Activated CD4-positive, alpha-beta memory T cell treated with anti-CD3 and anti-CD28 coated beads, Interleukin-2, amount 10 ng/mL, durations not matched to agents 7 days and 5 days (primary cell): ENCODE data around the gene C1QTNF8. TPM values are rescaled to one million over a fixed set of nuclear protein-coding genes. Genes with fewer than 3 reads are reported as not detected.

ENCODE experiments used
- CTCF ChIA-PET: fragments of 350-600 bp; sonication (Branson Sonifier 250); formaldehyde crosslinking; loops from one replicate; lab custom pipeline; 2021; ENCODE audit warnings: antibody characterized with exemption, inconsistent platforms; lab: Charles Lee
- POLR2A ChIA-PET: fragments of 350-600 bp; sonication (Branson Sonifier 250); formaldehyde crosslinking; loops from one replicate; lab custom pipeline; 2021; ENCODE audit warnings: antibody characterized with exemption; lab: Charles Lee
- DNase-seq: peaks from one replicate; pipeline ENCODE4 v3.0.0-alpha.2; 2020
- H3K27ac Mint-ChIP-seq: one replicate; pipeline ENCODE4 v1.8.0; 2021; ENCODE audit warnings: mild to moderate bottlenecking, mixed read lengths
- H3K27me3 Mint-ChIP-seq: one replicate; pipeline ENCODE4 v1.8.0; 2021; ENCODE audit warnings: mixed read lengths
- H3K36me3 Mint-ChIP-seq: one replicate; pipeline ENCODE4 v1.8.0; 2021; ENCODE audit warnings: low read depth, mixed read lengths
- H3K4me1 Mint-ChIP-seq: one replicate; pipeline ENCODE4 v1.8.0; 2021; ENCODE audit warnings: mixed read lengths
- H3K4me3 Mint-ChIP-seq: one replicate; pipeline ENCODE4 v1.8.0; 2021; ENCODE audit warnings: mild to moderate bottlenecking, mixed read lengths
- H3K9me3 Mint-ChIP-seq: one replicate; pipeline ENCODE4 v1.8.0; 2021; ENCODE audit warnings: mixed read lengths
- total RNA-seq, 2 experiments: library from RNA; stranded (reverse); gene quantifications; one replicate each; pipeline ENCODE4 v1.2.3, GENCODE V29; 2021

C1QTNF8 gene
- total RNA-seq, 2 experiments from 2014 or later: not detected

- no peaks in the 10 kb centered on the region for H3K27me3 Mint-ChIP-seq
Observed at GRCh38 chr16:1057252-1057932, 38.7 kb downstream of the C1QTNF8 start.

GRCh38 chr16:1056196-1056595 is 39.8 kb downstream of the C1QTNF8 start:
- CTCF ChIA-PET: interaction anchor here (0.8 to 2.3 kb wide), 2 partner anchors 13 to 54 kb away, joined by 3 to 6 read pairs; no protein-coding TSS in a partner anchor
- H3K27ac Mint-ChIP-seq: no peak overlapping the region
- DNase-seq: no peak
- no peaks in the 10 kb centered on the region for H3K27me3 Mint-ChIP-seq
- H3K4me3 Mint-ChIP-seq: no peak overlapping the region
- peaks cover 4% of the 10 kb centered on the region for H3K9me3 Mint-ChIP-seq
- POLR2A ChIA-PET: no interaction called here
- H3K36me3 Mint-ChIP-seq: no peaks in the 10 kb centered on the region
- H3K4me1 Mint-ChIP-seq: no peaks in the 10 kb centered on the region

More at GRCh38 chr16:1057252-1057932, 38.7 kb downstream of the C1QTNF8 start:
- ChIA-PET POLR2A (no interaction called here), CTCF (interaction anchor here (0.5 to 2.3 kb wide), 6 partner anchors 12 to 348 kb away, joined by 3 to 6 read pairs (median 4); no protein-coding TSS in a partner anchor)
- Mint-ChIP-seq H3K27ac (no peak overlapping the region), H3K4me3 (no peak overlapping the region), H3K36me3 (no peaks in the 10 kb centered on the region), H3K4me1 (no peaks in the 10 kb centered on the region), H3K9me3 (peaks cover 4% of the 10 kb centered on the region)
- DNase-seq: peak; percentile 50

- no peak overlapping the region for H3K27ac Mint-ChIP-seq
- no peak for DNase-seq
- POLR2A ChIA-PET: no interaction called here
- peaks cover 4% of the 10 kb centered on the region for H3K9me3 Mint-ChIP-seq
- no peaks in the 10 kb centered on the region for H3K4me1 Mint-ChIP-seq
- no peak overlapping the region for H3K4me3 Mint-ChIP-seq
- no peaks in the 10 kb centered on the region for H3K27me3 Mint-ChIP-seq
- CTCF ChIA-PET: interaction anchor here (0.8 to 1.6 kb wide), 2 partner anchors 48 to 54 kb away, joined by 3 read pairs; no protein-coding TSS in a partner anchor
- H3K36me3 Mint-ChIP-seq: no peaks in the 10 kb centered on the region
Observed at GRCh38 chr16:1055557-1055924, 40.5 kb downstream of the C1QTNF8 start.

GRCh38 chr16:1054660-1055556 is 41.1 kb downstream of the C1QTNF8 start:
- Mint-ChIP-seq H3K4me1 (no peaks in the 10 kb centered on the region), H3K27ac (no peak overlapping the region), H3K9me3 (peaks cover 4% of the 10 kb centered on the region), H3K27me3 (no peaks in the 10 kb centered on the region), H3K36me3 (no peaks in the 10 kb centered on the region), H3K4me3 (no peak overlapping the region)
- CTCF ChIA-PET: interaction anchor here (1.6 kb wide), 1 partner anchor 48 kb away, joined by 3 read pairs; no protein-coding TSS in a partner anchor
- POLR2A ChIA-PET: no interaction called here
- DNase-seq: peak; percentile 24

- no peaks in the 10 kb centered on the region for H3K27me3 Mint-ChIP-seq
- no peak overlapping the region for H3K27ac Mint-ChIP-seq
- ChIA-PET CTCF (interaction anchor here (1.6 kb wide), 1 partner anchor 49 kb away, joined by 3 read pairs; no protein-coding TSS in a partner anchor), POLR2A (no interaction called here)
- H3K36me3 Mint-ChIP-seq: no peaks in the 10 kb centered on the region
- H3K4me1 Mint-ChIP-seq: no peaks in the 10 kb centered on the region
- no peaks in the 10 kb centered on the region for H3K9me3 Mint-ChIP-seq
- no peak overlapping the region for H3K4me3 Mint-ChIP-seq
- DNase-seq: no peak
Observed at GRCh38 chr16:1053700-1054368, 42.2 kb downstream of the C1QTNF8 start.

- no peaks in the 10 kb centered on the region for H3K27me3 Mint-ChIP-seq
- ChIA-PET CTCF (no interaction called here), POLR2A (no interaction called here)
- H3K36me3 Mint-ChIP-seq: no peaks in the 10 kb centered on the region
- no peaks in the 10 kb centered on the region for H3K4me1 Mint-ChIP-seq
- H3K9me3 Mint-ChIP-seq: no peaks in the 10 kb centered on the region
- no peak overlapping the region for H3K27ac Mint-ChIP-seq
- no peak for DNase-seq
- H3K4me3 Mint-ChIP-seq: no peak overlapping the region
Observed at GRCh38 chr16:1053121-1053521, 42.9 kb downstream of the C1QTNF8 start.

GRCh38 chr16:1052721-1053120 is 43.3 kb downstream of the C1QTNF8 start:
- H3K9me3 Mint-ChIP-seq: no peaks in the 10 kb centered on the region
- DNase-seq: no peak
- no peak overlapping the region for H3K27ac Mint-ChIP-seq
- no peaks in the 10 kb centered on the region for H3K4me1 Mint-ChIP-seq
- no peaks in the 10 kb centered on the region for H3K36me3 Mint-ChIP-seq
- H3K4me3 Mint-ChIP-seq: no peak overlapping the region
- POLR2A ChIA-PET: no interaction called here
- CTCF ChIA-PET: no interaction called here
- H3K27me3 Mint-ChIP-seq: no peaks in the 10 kb centered on the region

GRCh38 chr16:1051446-1051845 is 44.6 kb downstream of the C1QTNF8 start:
- H3K4me1 Mint-ChIP-seq: no peaks in the 10 kb centered on the region
- no peaks in the 10 kb centered on the region for H3K27me3 Mint-ChIP-seq
- H3K9me3 Mint-ChIP-seq: no peaks in the 10 kb centered on the region
- CTCF ChIA-PET: no interaction called here
- no peak for DNase-seq
- POLR2A ChIA-PET: no interaction called here
- H3K36me3 Mint-ChIP-seq: no peaks in the 10 kb centered on the region
- no peak overlapping the region for H3K27ac Mint-ChIP-seq
- H3K4me3 Mint-ChIP-seq: no peak overlapping the region

GRCh38 chr16:1050921-1051320 is 45.1 kb downstream of the C1QTNF8 start:
- DNase-seq: no peak
- POLR2A ChIA-PET: no interaction called here
- Mint-ChIP-seq H3K27ac (no peak overlapping the region), H3K36me3 (no peaks in the 10 kb centered on the region), H3K4me3 (no peak overlapping the region), H3K27me3 (no peaks in the 10 kb centered on the region), H3K9me3 (no peaks in the 10 kb centered on the region), H3K4me1 (no peaks in the 10 kb centered on the region)
- CTCF ChIA-PET: no interaction called here

- Mint-ChIP-seq H3K36me3 (no peaks in the 10 kb centered on the region), H3K9me3 (no peaks in the 10 kb centered on the region), H3K27ac (no peak overlapping the region), H3K27me3 (no peaks in the 10 kb centered on the region), H3K4me1 (no peaks in the 10 kb centered on the region), H3K4me3 (no peak overlapping the region)
- no peak for DNase-seq
- ChIA-PET CTCF (no interaction called here), POLR2A (no interaction called here)
Observed at GRCh38 chr16:1050516-1050915, 45.5 kb downstream of the C1QTNF8 start.

GRCh38 chr16:1049976-1050247 is 46.1 kb downstream of the C1QTNF8 start:
- POLR2A ChIA-PET: no interaction called here
- H3K4me1 Mint-ChIP-seq: no peaks in the 10 kb centered on the region
- no peak for DNase-seq
- H3K4me3 Mint-ChIP-seq: no peak overlapping the region
- no peaks in the 10 kb centered on the region for H3K36me3 Mint-ChIP-seq
- CTCF ChIA-PET: no interaction called here
- H3K27ac Mint-ChIP-seq: no peak overlapping the region
- H3K27me3 Mint-ChIP-seq: no peaks in the 10 kb centered on the region
- no peaks in the 10 kb centered on the region for H3K9me3 Mint-ChIP-seq

GRCh38 chr16:1049113-1049975 is 46.7 kb downstream of the C1QTNF8 start:
- H3K27me3 Mint-ChIP-seq: no peaks in the 10 kb centered on the region
- H3K36me3 Mint-ChIP-seq: no peaks in the 10 kb centered on the region
- H3K4me1 Mint-ChIP-seq: no peaks in the 10 kb centered on the region
- POLR2A ChIA-PET: no interaction called here
- H3K4me3 Mint-ChIP-seq: no peak overlapping the region
- H3K27ac Mint-ChIP-seq: no peak overlapping the region
- no peaks in the 10 kb centered on the region for H3K9me3 Mint-ChIP-seq
- DNase-seq: no peak
- CTCF ChIA-PET: no interaction called here
